Measurements from ENCODE around the gene LRRTM4. TPM values are rescaled to one million over a fixed set of nuclear protein-coding genes. Genes with fewer than 3 reads are reported as not detected.

The LRRTM4 gene
- total and polyA plus RNA-seq, 2 of the 13 experiments (the other 11 are each of a cell fraction or from before 2014, with no cell fraction given): 1.2 TPM

GRCh38 chr2:76940559-76940958 is 581.6 kb downstream of the LRRTM4 start (continued):
- TF ChIP-seq CTCF (CRISPR knock-in tag; IDR thresholded peaks at IDR 0.05) (no peak), PAF1 (CRISPR knock-in tag; IDR thresholded peaks at IDR 0.05) (no peak)

- in situ Hi-C loops (cut with HindIII; ENCODE audit: extremely low pct_ligation_motif_present, low pct_unique_long_range_greater_than_20kb) (no loop called here), intact Hi-C loops (cut with micrococcal nuclease; ENCODE audit: unreplicated experiment) (no loop called here)
- Histone ChIP-seq H3K9me3 (ENCODE audit: low read length) (no peaks in the 10 kb centered on the region), H3K36me3 (replicated peaks in 1 of 2; ENCODE audit: control insufficient read depth in 1 of 2, insufficient read depth in 2 of 2, low read length in 2 of 2) (no peaks in the 10 kb centered on the region), H3K4me1 (ENCODE audit: insufficient read depth, low read length) (no peaks in the 10 kb centered on the region), H3K4me2 (ENCODE audit: low read depth, low read length) (no peak overlapping the region), H3K27me3 (ENCODE audit: control insufficient read depth in 1 of 2, insufficient read depth in 2 of 2, low read length in 2 of 2) (no peaks in the 10 kb centered on the region), H2AFZ (ENCODE audit: low read length) (no peak overlapping the region), H3K79me2 (ENCODE audit: insufficient read depth, low read length) (no peaks in the 10 kb centered on the region), H3K9ac (ENCODE audit: insufficient read depth, low read depth, low read length) (no peak overlapping the region), H3K27ac (ENCODE audit: extremely low read length, insufficient read depth, low read length) (no peak overlapping the region), H4K20me1 (ENCODE audit: insufficient read depth, low read length) (no peaks in the 10 kb centered on the region), H3K4me3 (replicated peaks in 1 of 3; ENCODE audit: insufficient read depth in 1 of 3, low read depth in 2 of 3, low read length in 3 of 3) (no peak overlapping the region)
- FAIRE-seq (no peak), ATAC-seq (no peak), DNase-seq (ENCODE audit: low spot score) (no peak)
- POLR2A ChIA-PET: no interaction called here
- no TSS peak for BruUV-seq (replicated peaks)
- TF ChIP-seq SKIL (CRISPR knock-in tag; IDR thresholded peaks at IDR 0.05; ENCODE audit: borderline replicate concordance) (no peak), ZNF333 (CRISPR knock-in tag; IDR thresholded peaks at IDR 0.05; ENCODE audit: borderline replicate concordance) (no peak)
- CTCF ChIA-PET (ENCODE audit: low intra/inter-chr PET ratio, low total read pairs): no interaction called here
Observed at GRCh38 chr2:76938153-76938552, 584.0 kb downstream of the LRRTM4 start.
